ENCODE results near the gene ACMSD. TPM values are rescaled to one million over a fixed set of nuclear protein-coding genes. Genes with fewer than 3 reads are reported as not detected.

Gene ACMSD
- polyA plus RNA-seq, 6 donors from 2014 or later = not detected

DNA sequence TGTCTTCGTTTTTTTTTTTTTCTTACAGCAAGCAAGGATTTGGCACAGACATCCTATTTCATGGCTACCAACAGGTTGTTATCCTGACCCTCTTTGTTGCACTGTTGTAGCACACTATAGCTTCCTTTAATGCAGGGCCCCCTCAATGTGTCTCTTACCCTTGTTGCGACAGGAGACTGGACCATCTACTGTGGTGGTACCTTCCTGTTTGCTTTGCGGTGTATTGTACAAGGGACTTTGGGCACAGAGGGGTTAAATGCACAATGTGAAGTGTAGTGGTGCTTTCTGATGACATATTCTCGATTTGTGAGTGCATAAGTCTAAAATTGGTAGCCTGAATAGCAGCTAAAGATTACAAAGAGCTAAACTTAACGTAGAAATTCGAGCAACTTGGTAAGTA lies 107.7 kb downstream of the ACMSD start:
- DNase-seq = no peak
- Mint-ChIP-seq H3K4me1 (peaks cover 23 to 42% (median 30%) of the 10 kb centered on the region in 3 donors), H3K27ac (peak overlapping the region in 2 of 6 donors; percentile 13 to 52), H3K27me3 (no peaks in the 10 kb centered on the region), H3K9me3 (no peaks in the 10 kb centered on the region), H3K4me3 (no peak overlapping the region), H3K36me3 (no peaks in the 10 kb centered on the region)
- ATAC-seq (ENCODE audit: low read depth in 2 of 2) = no peak

DNA sequence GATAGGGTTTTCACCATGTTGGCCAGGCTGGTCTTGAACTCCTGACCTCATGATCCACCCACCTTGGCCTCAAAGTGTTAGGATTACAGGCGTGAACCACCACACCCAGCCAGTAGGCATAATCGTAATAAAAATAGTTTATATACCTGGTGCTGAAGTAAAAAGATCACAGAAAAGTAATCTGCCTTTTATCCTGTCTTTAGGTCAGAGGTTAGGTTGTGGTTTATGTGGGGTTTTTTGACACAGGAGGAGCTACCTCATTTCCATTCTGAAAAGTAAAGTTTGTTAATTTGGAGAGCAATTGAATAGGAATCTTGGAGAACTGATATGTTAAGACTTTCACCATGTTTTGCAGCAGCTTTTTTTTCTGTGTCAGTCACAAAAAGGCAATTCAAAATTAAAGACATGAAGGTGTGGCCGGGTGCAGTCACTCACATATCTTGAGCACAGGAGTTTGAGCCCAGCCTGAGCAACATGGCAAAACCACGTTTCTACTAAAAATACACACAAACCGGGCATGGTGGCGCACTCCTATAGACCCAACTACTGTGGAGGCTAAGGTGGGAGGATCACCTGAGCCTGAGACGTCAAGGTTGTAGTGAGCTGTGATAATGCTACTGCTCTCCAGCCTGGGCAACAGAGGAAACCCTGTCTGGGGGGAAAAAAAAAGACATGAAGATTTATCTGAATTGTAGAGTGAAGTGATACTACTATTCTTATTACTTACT lies 111.7 kb downstream of the ACMSD start:
- Mint-ChIP-seq H3K27ac (peak overlapping the region in 5 of 6 donors; percentile 9 to 56 (median 18)), H3K4me3 (no peak overlapping the region), H3K4me1 (peaks cover 14 to 25% (median 16%) of the 10 kb centered on the region in 3 donors), H3K9me3 (no peaks in the 10 kb centered on the region), H3K27me3 (no peaks in the 10 kb centered on the region), H3K36me3 (peaks cover 24 to 28% of the 10 kb centered on the region in 2 donors)
- no peak for DNase-seq
- no peak for ATAC-seq (ENCODE audit: low read depth in 2 of 2)

DNA sequence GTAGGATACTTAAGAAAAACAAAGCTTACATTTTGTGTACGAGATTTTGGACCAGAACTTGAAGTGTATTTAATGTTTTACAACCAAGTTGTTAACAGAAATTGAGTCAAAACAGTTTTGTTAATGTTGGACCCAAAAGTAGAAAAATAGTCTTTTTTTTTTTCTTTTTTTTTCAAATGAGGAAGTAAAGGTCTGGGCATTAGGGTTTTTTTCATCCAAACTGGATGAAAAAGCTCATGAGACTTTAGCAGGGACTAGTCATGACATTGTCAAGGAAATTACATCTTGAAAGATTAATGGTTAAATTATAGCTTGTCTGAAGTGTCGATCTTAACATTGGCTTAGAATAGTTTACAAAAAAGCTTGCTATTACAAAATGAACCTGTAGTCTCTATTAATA lies 112.5 kb downstream of the ACMSD start:
- DNase-seq = no peak
- peaks cover 11 to 18% (median 14%) of the 10 kb centered on the region in 3 donors for H3K4me1 Mint-ChIP-seq
- ATAC-seq (ENCODE audit: low read depth in 2 of 2) = no peak
- no peaks in the 10 kb centered on the region for H3K27me3 Mint-ChIP-seq
- peak overlapping the region in 2 of 6 donors; percentile 38 to 77 for H3K27ac Mint-ChIP-seq
- no peak overlapping the region for H3K4me3 Mint-ChIP-seq
- no peaks in the 10 kb centered on the region for H3K9me3 Mint-ChIP-seq
- H3K36me3 Mint-ChIP-seq = peaks cover 24 to 28% of the 10 kb centered on the region in 2 donors

Other genes with a start within 250 kb of the ACMSD start
- 1 to 10 TPM in 1 of 6 donors, under 1 TPM in 5; 0.33 to 1.0 (median 0.47) TPM for gene TMEM163, start 119.6 kb upstream of the ACMSD start, polyA plus RNA-seq (ENCODE audit: low read depth in 6 of 6)
- 10 to 100 TPM; 28.9 to 37.3 (median 33.3) TPM for gene CCNT2, start 80.2 kb downstream of the ACMSD start, polyA plus RNA-seq (ENCODE audit: low read depth in 6 of 6)
- not detected for gene MAP3K19, start 208.8 kb downstream of the ACMSD start, polyA plus RNA-seq (ENCODE audit: low read depth in 6 of 6)
- gene RAB3GAP1, start 213.7 kb downstream of the ACMSD start, polyA plus RNA-seq (ENCODE audit: low read depth in 6 of 6) = 10 to 100 TPM in 5 of 6 donors, 1 to 10 TPM in 1; 6.2 to 26.7 (median 22.5) TPM